Chondrocyte (in vitro differentiated cells): ENCODE results near the gene CACHD1. TPM values are rescaled to one million over a fixed set of nuclear protein-coding genes. Genes with fewer than 3 reads are reported as not detected.

Experiments
- DNase-seq: peaks from one replicate; pipeline ENCODE4 v3.0.0; 2021; ENCODE audit warnings: mixed read lengths, low spot score
- H3K27ac Mint-ChIP-seq: one replicate; pipeline ENCODE4 v1.8.0; 2021; ENCODE audit warnings: mild to moderate bottlenecking, moderate library complexity, mixed read lengths; ENCODE audit not compliant: unreplicated experiment
- H3K27me3 Mint-ChIP-seq: 2 replicates; pipeline ENCODE4 v1.8.0; 2021; ENCODE audit warnings: low read depth, mixed read lengths
- H3K36me3 Mint-ChIP-seq: 2 replicates; pipeline ENCODE4 v1.8.0; 2021; ENCODE audit warnings: low read depth, mixed read lengths
- H3K4me1 Mint-ChIP-seq: 2 replicates; pipeline ENCODE4 v1.8.0; 2021; ENCODE audit warnings: low read depth, mild to moderate bottlenecking, mixed read lengths
- H3K4me3 Mint-ChIP-seq: one replicate; pipeline ENCODE4 v1.8.0; 2021; ENCODE audit warnings: mild to moderate bottlenecking, moderate library complexity, mixed read lengths; ENCODE audit not compliant: unreplicated experiment
- H3K9me3 Mint-ChIP-seq: 2 replicates; pipeline ENCODE4 v1.8.0; 2021; ENCODE audit warnings: low read depth, mixed read lengths
- CTCF ChIP-seq: fragments of 200-600 bp; sonication (generic); IDR thresholded peaks from 2 replicates; pipeline ENCODE4 v1.5.0; 2021; ENCODE audit warnings: antibody characterized with exemption, mild to moderate bottlenecking, moderate library complexity
- total RNA-seq: library from RNA; stranded (reverse); gene quantifications from 3 replicates; pipeline ENCODE4 v1.2.1, GENCODE V29; 2021

The CACHD1 gene
- total RNA-seq, 1 donor from 2014 or later: 10.5 TPM

DNA sequence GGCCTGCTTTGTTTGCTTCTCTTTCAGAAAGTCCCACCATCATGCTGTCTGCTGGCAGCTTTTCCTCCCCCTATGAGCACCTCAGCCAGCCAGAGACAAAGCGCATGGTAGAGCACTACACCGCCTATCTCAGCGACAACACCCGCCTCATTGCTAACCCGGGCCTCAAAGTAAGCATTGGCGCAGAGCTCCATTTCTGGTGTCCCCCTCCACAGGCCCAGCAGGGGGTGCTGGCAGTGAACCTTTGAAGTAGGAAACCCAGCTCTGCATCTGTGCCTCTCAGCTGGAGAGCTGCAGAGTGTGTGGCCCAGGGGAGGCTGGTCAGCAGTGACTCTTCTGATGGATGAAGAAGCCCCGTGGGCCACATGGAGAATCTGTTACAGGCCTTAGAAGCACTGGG lies 193.7 kb downstream of the CACHD1 start:
- no peaks in the 10 kb centered on the region for H3K27me3 Mint-ChIP-seq
- H3K9me3 Mint-ChIP-seq: no peaks in the 10 kb centered on the region
- no peak for DNase-seq
- peak; percentile 54 for TF ChIP-seq CTCF
- H3K27ac Mint-ChIP-seq: no peak overlapping the region
- H3K4me1 Mint-ChIP-seq: no peaks in the 10 kb centered on the region
- H3K36me3 Mint-ChIP-seq: peaks cover 20% of the 10 kb centered on the region
- no peak overlapping the region for H3K4me3 Mint-ChIP-seq

- DNase-seq: no peak
- peaks cover 3% of the 10 kb centered on the region for H3K4me1 Mint-ChIP-seq
- H3K27ac Mint-ChIP-seq: no peak overlapping the region
- H3K27me3 Mint-ChIP-seq: no peaks in the 10 kb centered on the region
- H3K36me3 Mint-ChIP-seq: peaks cover 17% of the 10 kb centered on the region
- no peaks in the 10 kb centered on the region for H3K9me3 Mint-ChIP-seq
- H3K4me3 Mint-ChIP-seq: no peak overlapping the region
- no peak for TF ChIP-seq CTCF
Measured at GRCh38 chr1:64664299-64664698, 194.4 kb downstream of the CACHD1 start.

GRCh38 chr1:64669098-64669675 lies 199.3 kb downstream of the CACHD1 start:
- no peak overlapping the region for H3K4me3 Mint-ChIP-seq
- H3K9me3 Mint-ChIP-seq: no peaks in the 10 kb centered on the region
- TF ChIP-seq CTCF: no peak
- H3K27ac Mint-ChIP-seq: peak overlapping the region; percentile 8
- no peak for DNase-seq
- H3K4me1 Mint-ChIP-seq: peaks cover 15% of the 10 kb centered on the region
- H3K27me3 Mint-ChIP-seq: no peaks in the 10 kb centered on the region
- peaks cover 9% of the 10 kb centered on the region for H3K36me3 Mint-ChIP-seq

GRCh38 chr1:64675718-64676345 lies 205.9 kb downstream of the CACHD1 start:
- TF ChIP-seq CTCF: peak; percentile 87
- no peak for DNase-seq
- Mint-ChIP-seq H3K4me1 (peaks cover 8% of the 10 kb centered on the region), H3K27me3 (no peaks in the 10 kb centered on the region), H3K27ac (no peak overlapping the region), H3K9me3 (no peaks in the 10 kb centered on the region), H3K4me3 (no peak overlapping the region), H3K36me3 (peaks cover 17% of the 10 kb centered on the region)

- H3K4me1 Mint-ChIP-seq: peaks cover 8% of the 10 kb centered on the region
- peaks cover 20% of the 10 kb centered on the region for H3K36me3 Mint-ChIP-seq
- no peaks in the 10 kb centered on the region for H3K9me3 Mint-ChIP-seq
- no peak for DNase-seq
- no peak overlapping the region for H3K27ac Mint-ChIP-seq
- TF ChIP-seq CTCF: no peak
- H3K27me3 Mint-ChIP-seq: no peaks in the 10 kb centered on the region
- no peak overlapping the region for H3K4me3 Mint-ChIP-seq
Measured at GRCh38 chr1:64676386-64676785, 206.5 kb downstream of the CACHD1 start.
